ENCODE data around the gene NBPF12. TPM values are rescaled to one million over a fixed set of nuclear protein-coding genes. Genes with fewer than 3 reads are reported as not detected.
"Not testable (repeated sequence)": the region's sequence is repeated elsewhere in the genome, so short reads cannot be mapped to it uniquely, and the experiment has no call there.

The NBPF12 gene
- total RNA-seq, 2 experiments from 2014 or later: 7.8 to 7.9 TPM

- peak overlapping the region; percentile 82 for H3K27ac Mint-ChIP-seq
These were observed 1.0 kb downstream of the NBPF12 start for GRCh38 chr1:146938927-146939786.

GRCh38 chr1:146940293-146940692, 2.2 kb downstream of the NBPF12 start:
- POLR2A ChIA-PET; intact Hi-C loops (cut with micrococcal nuclease); H3K27ac Mint-ChIP-seq; H3K9me3 Mint-ChIP-seq; CTCF ChIA-PET; DNase-seq; H3K36me3 Mint-ChIP-seq; H3K27me3 Mint-ChIP-seq; H3K4me3 Mint-ChIP-seq: not testable (repeated sequence)
- peaks cover 11% of the 10 kb centered on the region for H3K4me1 Mint-ChIP-seq (ENCODE audit: low read depth)

More at GRCh38 chr1:146938927-146939786, 1.0 kb downstream of the NBPF12 start:
- H3K27me3 Mint-ChIP-seq, CTCF ChIA-PET, H3K36me3 Mint-ChIP-seq, H3K9me3 Mint-ChIP-seq: not testable (repeated sequence)
- POLR2A ChIA-PET: interaction anchor here (1.8 kb wide), 1 partner anchor 145 kb away, joined by 7 read pairs; no protein-coding TSS in a partner anchor
- DNase-seq: peak; percentile 45
- Mint-ChIP-seq H3K4me1 (ENCODE audit: low read depth) (peaks cover 17% of the 10 kb centered on the region), H3K4me3 (peak overlapping the region; percentile 87)
- intact Hi-C loops (cut with micrococcal nuclease): loop anchor here (2.0 kb wide), 1 partner anchor 146 kb away; no protein-coding TSS in a partner anchor

- CTCF ChIA-PET; DNase-seq; H3K4me1 Mint-ChIP-seq (ENCODE audit: low read depth); intact Hi-C loops (cut with micrococcal nuclease); H3K4me3 Mint-ChIP-seq; H3K36me3 Mint-ChIP-seq; POLR2A ChIA-PET; H3K27me3 Mint-ChIP-seq; H3K9me3 Mint-ChIP-seq; H3K27ac Mint-ChIP-seq: not testable (repeated sequence)
These were observed 5.3 kb downstream of the NBPF12 start for GRCh38 chr1:146943342-146943886.

- H3K36me3 Mint-ChIP-seq; H3K27ac Mint-ChIP-seq; intact Hi-C loops (cut with micrococcal nuclease); H3K4me3 Mint-ChIP-seq; CTCF ChIA-PET; DNase-seq; H3K9me3 Mint-ChIP-seq; POLR2A ChIA-PET; H3K4me1 Mint-ChIP-seq (ENCODE audit: low read depth); H3K27me3 Mint-ChIP-seq: not testable (repeated sequence)
These were observed 10.0 kb downstream of the NBPF12 start for GRCh38 chr1:146948127-146948526.

GRCh38 chr1:146964340-146964739, 26.2 kb downstream of the NBPF12 start:
- H3K4me3 Mint-ChIP-seq; intact Hi-C loops (cut with micrococcal nuclease); H3K9me3 Mint-ChIP-seq; CTCF ChIA-PET; H3K27me3 Mint-ChIP-seq; POLR2A ChIA-PET; H3K27ac Mint-ChIP-seq; H3K4me1 Mint-ChIP-seq (ENCODE audit: low read depth); DNase-seq; H3K36me3 Mint-ChIP-seq: not testable (repeated sequence)

- H3K27ac Mint-ChIP-seq; DNase-seq; H3K4me3 Mint-ChIP-seq; CTCF ChIA-PET; H3K4me1 Mint-ChIP-seq (ENCODE audit: low read depth); H3K9me3 Mint-ChIP-seq; H3K27me3 Mint-ChIP-seq; POLR2A ChIA-PET; intact Hi-C loops (cut with micrococcal nuclease); H3K36me3 Mint-ChIP-seq: not testable (repeated sequence)
These were observed 28.2 kb downstream of the NBPF12 start for GRCh38 chr1:146966351-146966750.

GRCh38 chr1:146970656-146971055, 32.5 kb downstream of the NBPF12 start:
- H3K4me3 Mint-ChIP-seq; H3K4me1 Mint-ChIP-seq (ENCODE audit: low read depth); CTCF ChIA-PET; POLR2A ChIA-PET; intact Hi-C loops (cut with micrococcal nuclease); H3K36me3 Mint-ChIP-seq; H3K27ac Mint-ChIP-seq; H3K9me3 Mint-ChIP-seq; H3K27me3 Mint-ChIP-seq; DNase-seq: not testable (repeated sequence)

GRCh38 chr1:146972681-146973080, 34.6 kb downstream of the NBPF12 start:
- H3K27ac Mint-ChIP-seq; H3K4me3 Mint-ChIP-seq; DNase-seq; CTCF ChIA-PET; H3K36me3 Mint-ChIP-seq; H3K27me3 Mint-ChIP-seq; intact Hi-C loops (cut with micrococcal nuclease); POLR2A ChIA-PET; H3K4me1 Mint-ChIP-seq (ENCODE audit: low read depth); H3K9me3 Mint-ChIP-seq: not testable (repeated sequence)

- CTCF ChIA-PET; DNase-seq; H3K4me1 Mint-ChIP-seq (ENCODE audit: low read depth); H3K27ac Mint-ChIP-seq; POLR2A ChIA-PET; intact Hi-C loops (cut with micrococcal nuclease); H3K9me3 Mint-ChIP-seq; H3K36me3 Mint-ChIP-seq; H3K27me3 Mint-ChIP-seq; H3K4me3 Mint-ChIP-seq: not testable (repeated sequence)
These were observed 47.7 kb downstream of the NBPF12 start for GRCh38 chr1:146985855-146986254.

GRCh38 chr1:146986450-146986849, 48.3 kb downstream of the NBPF12 start:
- H3K9me3 Mint-ChIP-seq; POLR2A ChIA-PET; CTCF ChIA-PET; intact Hi-C loops (cut with micrococcal nuclease); H3K27me3 Mint-ChIP-seq; H3K27ac Mint-ChIP-seq; H3K4me3 Mint-ChIP-seq; H3K4me1 Mint-ChIP-seq (ENCODE audit: low read depth); H3K36me3 Mint-ChIP-seq; DNase-seq: not testable (repeated sequence)

- H3K4me3 Mint-ChIP-seq; CTCF ChIA-PET; H3K27me3 Mint-ChIP-seq; H3K4me1 Mint-ChIP-seq (ENCODE audit: low read depth); H3K9me3 Mint-ChIP-seq; DNase-seq; POLR2A ChIA-PET; intact Hi-C loops (cut with micrococcal nuclease); H3K36me3 Mint-ChIP-seq; H3K27ac Mint-ChIP-seq: not testable (repeated sequence)
These were observed 49.4 kb downstream of the NBPF12 start for GRCh38 chr1:146987502-146987901.

GRCh38 chr1:146989455-146989854, 51.3 kb downstream of the NBPF12 start:
- DNase-seq; H3K9me3 Mint-ChIP-seq; POLR2A ChIA-PET; H3K4me1 Mint-ChIP-seq (ENCODE audit: low read depth); intact Hi-C loops (cut with micrococcal nuclease); H3K27me3 Mint-ChIP-seq; H3K4me3 Mint-ChIP-seq; H3K27ac Mint-ChIP-seq; CTCF ChIA-PET: not testable (repeated sequence)
- H3K36me3 Mint-ChIP-seq: peaks cover 12% of the 10 kb centered on the region

GRCh38 chr1:147008495-147008894, 70.4 kb downstream of the NBPF12 start:
- H3K27ac Mint-ChIP-seq; DNase-seq; H3K27me3 Mint-ChIP-seq; intact Hi-C loops (cut with micrococcal nuclease); H3K4me3 Mint-ChIP-seq; POLR2A ChIA-PET; CTCF ChIA-PET; H3K4me1 Mint-ChIP-seq (ENCODE audit: low read depth): not testable (repeated sequence)
- H3K36me3 Mint-ChIP-seq: peaks cover 23% of the 10 kb centered on the region
- peaks cover 24% of the 10 kb centered on the region for H3K9me3 Mint-ChIP-seq
